ENCODE measurements around the gene PLXNC1.
"Not testable (repeated sequence)": the region's sequence is repeated elsewhere in the genome, so short reads cannot be mapped to it uniquely, and the experiment has no call there.

PLXNC1 gene

DNA sequence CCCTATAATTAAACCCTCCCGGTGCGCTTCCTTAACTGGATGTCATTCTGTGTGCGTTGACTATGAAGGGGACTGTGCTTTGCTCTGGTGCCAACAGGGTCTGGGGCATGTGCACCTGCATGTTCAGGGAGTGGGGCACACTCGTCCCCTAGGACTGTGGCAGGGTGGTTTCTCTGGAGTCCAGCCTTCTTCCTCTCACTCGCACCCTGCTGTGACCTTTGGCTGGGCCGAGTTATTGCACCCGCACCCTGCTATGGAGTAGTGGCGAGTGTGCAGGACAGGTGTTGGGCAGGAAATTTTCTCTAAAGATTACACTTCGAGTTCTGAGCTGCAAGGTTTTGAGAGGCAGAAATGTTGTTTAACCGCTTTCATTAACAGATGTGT lies 138.9 kb downstream of the PLXNC1 start:
- no peak for DNase-seq

DNA sequence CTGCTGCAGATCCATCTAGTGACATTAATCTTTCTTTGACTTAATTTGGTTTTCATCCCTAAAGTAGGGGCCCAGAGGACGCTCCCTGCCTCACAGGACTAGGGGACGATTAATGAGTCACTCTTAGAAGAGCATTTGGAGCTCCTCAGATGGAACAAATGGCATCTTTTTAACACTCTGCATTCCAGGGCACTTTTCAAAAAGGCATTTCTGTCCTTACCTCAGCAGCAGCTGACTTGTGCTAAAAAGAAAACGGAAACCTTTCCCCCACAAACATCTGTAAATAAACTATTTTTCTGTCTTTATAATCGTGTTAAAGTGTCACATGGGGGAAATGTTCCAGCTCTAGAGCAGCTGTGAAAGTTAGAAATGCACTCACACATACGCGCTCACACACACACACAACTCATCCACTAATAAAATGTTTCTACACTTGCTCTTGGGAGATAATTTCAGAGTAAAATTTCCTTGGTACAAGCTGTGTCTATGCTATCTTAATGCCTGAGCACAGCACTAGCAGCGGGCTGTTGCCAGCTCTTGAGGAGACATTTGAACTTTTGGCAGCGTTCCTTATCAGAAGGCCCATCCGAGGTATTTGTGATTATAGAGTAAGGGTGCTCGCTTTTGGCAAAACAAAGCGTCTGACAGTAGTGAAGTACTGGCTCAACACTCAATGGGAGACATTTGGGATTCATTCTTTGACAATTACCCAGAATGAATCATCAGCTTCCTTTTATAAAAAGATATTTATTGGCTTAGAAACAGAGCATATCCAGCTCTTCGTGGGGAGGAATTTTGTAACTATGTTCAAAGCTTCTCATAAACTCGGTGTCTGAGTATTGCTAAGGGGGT lies 141.3 kb downstream of the PLXNC1 start:
- DNase-seq = peak in 5 of 56 donors; percentile 12 to 17 (median 13)

DNA sequence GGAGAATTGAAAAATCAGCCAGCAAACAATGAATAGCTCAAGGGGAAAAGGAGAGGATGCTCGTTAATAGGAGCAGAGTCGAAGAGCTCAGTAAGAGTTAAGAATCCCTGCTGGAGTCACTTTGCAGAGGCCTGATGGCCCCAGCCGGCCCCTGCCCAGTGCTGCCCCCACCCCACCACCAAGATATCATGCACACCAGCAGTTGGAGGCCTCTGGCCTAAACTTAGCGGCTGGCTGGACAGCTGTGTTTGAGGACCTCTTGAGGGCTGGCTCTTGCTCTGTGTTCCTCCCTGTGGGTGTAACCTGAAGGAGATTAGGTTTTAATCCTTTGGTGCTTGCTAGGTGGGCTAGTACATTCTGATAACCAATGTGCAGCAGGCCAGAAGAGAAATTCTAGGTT lies 142.0 kb downstream of the PLXNC1 start:
- DNase-seq = no peak

DNA sequence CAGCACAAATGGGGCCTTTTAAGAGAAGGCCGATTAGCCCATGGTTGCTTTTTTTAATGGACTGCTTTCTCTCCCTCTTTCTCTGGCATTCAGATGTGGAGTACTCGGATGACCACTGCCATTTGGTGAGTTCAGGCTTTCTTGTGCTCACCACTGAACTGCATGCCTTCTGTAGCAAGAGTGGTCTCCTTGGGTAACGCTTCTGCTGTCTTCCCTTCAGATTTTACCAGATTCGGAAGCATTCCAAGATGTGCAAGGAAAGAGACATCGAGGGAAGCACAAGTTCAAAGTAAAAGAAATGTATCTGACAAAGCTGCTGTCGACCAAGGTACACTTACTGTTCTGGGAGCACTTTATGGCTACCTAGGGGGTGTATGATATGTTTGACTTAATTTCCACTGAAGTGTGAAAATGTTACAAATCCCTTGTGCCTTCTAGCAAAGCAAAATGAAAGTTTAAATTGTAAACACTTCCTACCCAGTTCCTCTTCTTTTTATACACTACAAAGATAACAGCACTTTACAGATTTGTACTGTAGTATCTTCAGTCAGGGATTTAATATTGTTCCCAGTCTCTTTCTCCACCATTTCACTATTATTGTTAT lies 148.8 kb downstream of the PLXNC1 start:
- no peak for DNase-seq

DNA sequence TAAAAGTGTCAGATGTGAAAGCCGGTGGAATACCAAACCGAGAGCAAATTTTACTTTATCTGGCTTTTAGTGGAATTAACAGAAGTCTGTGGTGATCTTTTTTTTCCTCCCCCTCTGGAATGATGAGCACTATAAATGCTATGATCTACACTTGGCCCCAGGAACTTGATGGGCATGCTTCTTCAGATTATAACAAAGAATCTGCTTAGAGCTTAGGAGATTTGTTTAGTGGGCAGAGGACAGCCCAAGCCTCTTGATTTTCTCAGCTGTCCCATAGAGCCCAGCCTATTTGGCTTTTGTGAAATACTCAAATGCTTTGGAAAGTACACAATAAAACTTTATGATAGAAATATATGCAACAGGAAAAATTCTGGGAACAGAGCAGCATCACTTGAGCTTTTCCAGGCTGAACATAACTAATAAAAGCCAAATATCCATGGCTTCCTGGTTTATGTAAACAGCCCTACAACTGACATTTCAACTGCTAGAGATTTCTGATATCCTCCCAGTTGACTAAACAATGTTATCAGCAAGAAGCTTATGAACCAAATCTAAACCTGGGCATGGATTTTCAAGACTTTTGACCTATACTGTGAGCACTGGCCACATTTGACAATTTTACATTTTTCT lies 149.6 kb downstream of the PLXNC1 start:
- DNase-seq = no peak

DNA sequence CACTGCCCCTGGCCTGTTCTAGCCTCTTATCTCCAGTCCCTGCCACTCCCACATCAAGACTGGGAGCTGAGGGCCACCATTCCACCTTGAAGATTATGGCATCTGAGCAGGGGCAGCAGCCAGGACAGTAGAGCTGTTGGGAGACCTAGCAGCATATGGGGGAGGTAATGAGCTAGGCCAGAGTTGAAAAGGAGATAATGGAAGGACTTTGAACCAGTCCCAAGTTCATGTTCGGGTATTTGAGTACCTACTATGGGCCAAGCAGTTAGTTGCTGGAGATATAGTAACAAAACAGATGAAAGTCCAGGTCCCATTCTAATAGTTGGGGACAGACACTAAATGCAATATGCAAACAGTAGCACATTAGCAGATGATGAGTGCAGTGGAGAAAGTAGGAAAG lies 151.5 kb downstream of the PLXNC1 start:
- no peak for DNase-seq

DNA sequence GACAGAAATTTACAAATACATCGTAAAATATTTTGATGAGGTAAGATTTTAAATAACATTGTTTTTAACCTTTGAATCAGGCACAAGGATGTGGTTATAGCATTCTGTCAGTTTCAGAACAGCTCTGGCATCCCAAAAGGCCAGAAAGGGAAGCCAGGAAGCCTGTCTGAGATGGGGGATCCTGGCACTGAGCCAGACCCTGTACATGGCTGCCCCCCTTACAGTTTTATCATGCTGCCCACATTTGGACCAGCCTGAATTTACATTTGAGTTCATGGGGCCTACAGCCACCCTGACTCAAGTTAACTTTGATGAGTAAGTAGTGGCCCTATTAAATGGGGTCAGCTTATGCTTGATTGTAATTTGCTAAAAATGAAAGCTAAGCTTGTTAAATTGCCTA lies 155.6 kb downstream of the PLXNC1 start:
- DNase-seq = no peak

DNA sequence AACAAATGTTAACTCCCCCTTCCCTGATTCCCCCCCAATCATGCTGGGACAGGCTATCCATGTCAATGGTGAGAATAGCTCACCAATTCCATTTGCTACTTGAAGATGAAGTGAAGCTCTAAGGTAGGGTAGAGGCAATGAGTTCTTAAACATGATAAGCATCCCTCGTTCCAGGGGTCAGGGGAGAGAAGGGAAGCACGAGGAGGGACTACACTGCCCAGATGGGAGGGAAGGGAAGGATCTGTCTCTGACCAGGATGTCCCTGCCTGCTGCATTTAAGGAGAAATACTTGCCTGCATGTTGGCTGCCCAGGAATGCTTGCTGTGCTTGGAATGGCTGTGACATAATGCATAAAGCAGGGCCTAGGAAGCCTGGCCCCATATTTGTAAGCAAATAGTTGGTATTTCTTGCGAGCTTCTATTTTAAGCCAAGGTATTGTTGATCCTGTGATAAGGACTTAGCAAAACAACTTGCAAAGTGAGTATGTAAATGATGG lies 156.2 kb downstream of the PLXNC1 start:
- no peak for DNase-seq

DNA sequence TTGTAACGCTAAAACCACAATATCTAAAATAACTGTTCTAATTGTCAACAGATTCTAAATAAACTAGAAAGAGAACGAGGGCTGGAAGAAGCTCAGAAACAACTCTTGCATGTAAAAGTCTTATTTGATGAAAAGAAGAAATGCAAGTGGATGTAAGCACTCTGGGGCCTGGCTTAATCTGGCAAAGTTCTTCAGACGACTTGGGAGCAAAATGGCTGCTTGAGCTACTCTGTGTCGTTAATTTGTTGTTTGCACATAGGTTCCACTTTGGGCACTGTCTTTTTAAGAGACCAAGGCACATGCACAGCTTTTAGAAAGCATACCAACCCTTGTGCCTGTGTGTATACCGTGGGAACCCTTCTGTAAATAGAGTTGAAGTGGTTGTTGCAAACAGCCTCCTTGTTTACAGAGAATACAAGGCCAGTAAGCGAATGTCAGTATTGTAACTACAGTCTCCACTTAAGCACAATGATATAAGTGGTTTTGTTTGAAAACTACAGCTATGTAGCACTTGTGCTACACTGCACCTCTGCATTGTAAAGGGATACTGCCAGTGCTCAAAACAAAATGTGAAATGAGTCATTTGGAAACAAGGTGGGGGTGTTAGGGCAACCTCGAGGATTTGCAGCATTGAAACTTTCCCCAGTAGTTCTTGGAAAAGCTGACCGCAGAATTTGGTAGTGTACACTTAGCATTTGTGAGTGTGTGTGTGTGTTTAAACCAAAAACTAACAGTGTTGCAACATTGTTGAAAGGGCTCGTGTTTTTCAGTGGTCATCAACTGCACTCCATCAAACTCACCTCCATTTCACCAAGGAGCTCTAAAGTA lies 157.0 kb downstream of the PLXNC1 start:
- DNase-seq = no peak

DNA sequence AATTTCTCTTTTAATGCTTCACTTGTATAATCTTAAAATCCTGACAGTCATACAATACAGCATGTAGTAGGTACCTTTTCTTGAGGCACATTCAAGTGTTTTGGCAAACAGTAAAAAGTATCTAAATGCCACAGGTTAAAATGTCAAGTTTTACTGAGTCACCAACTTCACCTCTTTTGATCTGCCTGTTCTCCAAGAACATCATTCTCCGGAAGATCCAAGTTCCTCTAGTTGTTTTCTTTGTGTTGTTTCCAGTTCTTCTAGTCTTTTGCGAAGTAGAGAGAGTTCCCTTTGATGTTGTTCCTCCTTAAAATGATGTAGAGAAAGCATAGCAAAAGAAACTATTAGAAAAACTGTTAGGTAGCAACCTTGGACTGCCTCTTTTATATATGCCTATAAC lies 160.2 kb downstream of the PLXNC1 start:
- no peak for DNase-seq

DNA sequence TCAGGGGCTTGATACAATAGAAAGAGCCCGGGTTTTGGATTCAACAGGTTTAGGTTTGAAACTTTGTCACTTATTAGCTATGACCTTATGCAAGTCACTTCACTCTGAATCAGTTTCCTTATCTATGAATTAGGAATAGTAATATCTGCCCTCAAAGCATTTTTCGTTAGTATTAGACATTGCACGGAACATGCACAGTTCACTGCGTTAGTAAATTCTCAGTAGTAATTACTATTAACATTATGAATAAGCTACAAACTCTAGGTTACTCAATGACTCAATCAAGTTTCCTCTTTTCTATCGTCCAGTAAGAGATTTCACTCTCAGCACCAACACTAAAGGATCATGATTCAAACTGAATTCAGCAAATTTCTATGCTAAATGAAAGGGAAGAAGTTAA lies 161.0 kb downstream of the PLXNC1 start:
- no peak for DNase-seq

DNA sequence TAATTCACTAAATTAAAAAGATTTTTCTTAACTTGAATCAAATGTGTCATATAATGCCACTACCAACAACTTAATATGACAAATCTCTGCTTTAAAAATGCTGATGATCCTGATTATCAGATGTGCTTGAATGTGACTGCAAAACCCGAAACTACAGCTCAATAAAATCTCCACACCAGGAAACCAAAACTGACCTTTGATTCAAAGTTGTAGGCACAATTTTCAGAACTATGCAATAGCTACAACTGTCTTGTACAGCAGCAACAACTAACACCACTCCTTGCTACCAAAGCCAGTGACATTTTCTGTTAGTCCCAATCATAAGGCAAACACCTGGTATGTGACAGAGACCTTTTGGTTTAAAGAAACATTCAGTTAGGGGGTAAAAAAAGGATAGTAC lies 164.0 kb downstream of the PLXNC1 start:
- DNase-seq = no peak

DNA sequence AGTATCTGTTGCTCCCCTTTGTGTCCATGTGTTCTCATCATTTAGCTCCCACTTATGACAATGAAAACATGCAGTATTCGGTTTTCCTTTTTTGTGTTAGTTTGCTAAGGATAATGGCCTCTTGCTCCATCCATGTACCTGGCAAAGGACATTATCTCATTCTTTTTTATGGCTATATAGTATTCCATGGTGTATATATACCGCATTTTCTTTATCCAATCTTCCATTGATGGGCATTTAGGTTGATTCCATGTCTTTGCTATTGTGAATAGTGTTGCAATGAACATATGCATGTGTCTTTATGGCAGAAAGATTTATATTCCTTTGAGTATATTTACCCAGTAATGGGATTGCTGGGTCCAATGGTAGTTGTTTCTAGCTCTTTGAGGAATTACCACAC lies 168.2 kb downstream of the PLXNC1 start:
- DNase-seq = not testable (repeated sequence)

DNA sequence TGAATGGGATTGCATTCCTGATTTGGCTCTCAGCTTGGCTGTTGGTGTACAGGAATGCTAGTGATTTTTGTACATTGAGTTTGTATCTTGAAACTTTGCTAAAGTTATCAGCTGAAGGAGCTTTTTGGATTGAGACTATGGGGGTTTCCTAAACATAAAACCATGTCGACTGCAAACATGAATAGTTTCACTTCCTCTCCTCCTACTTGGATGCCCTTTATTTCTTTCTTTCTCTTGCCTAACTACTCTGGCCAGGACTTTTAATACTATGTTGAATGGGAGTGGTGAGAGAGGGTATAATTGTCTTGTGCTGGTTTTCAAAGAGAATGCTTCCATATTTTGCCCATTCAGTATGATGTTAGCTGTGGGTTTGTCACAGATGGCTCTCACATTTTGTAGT lies 169.8 kb downstream of the PLXNC1 start:
- no peak for DNase-seq

DNA sequence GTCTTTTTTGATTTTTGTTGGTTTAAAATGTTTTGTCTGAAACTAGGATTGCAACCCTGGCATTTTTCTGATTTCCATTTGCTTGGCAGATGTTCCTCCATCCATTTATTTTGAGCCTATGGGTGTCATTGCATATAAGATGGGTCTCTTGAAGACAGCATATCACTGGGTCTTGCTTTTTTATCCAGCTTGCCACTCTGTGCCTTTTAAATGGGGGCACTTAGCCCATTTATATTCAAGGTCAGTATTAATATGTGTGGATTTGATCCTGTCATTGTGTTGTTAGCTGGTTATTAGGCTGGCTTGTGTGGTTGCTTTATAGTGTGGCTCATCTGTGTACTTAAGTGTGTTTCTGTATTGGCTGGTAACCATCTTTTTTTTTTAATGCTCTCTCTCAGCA lies 171.7 kb downstream of the PLXNC1 start:
- no peak for DNase-seq

DNA sequence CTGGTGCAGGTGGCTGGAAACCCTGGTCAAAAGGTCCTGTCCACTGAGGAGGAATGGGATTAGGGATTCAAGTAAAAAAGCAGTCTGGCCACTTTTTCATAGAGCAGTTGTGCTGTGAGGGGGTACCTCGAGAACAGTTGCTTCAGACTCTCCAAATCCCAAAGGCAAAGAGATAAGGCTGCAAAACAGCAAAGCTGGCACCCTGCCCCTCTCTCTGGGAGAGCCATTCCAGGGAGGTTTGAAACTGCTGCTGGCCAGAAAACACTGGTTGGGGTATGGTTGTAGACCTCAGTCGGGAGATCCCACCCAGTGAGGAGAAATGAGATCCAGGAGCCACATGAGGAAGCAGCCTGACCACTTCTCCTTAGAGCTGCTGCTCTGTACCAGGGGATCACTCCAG lies 174.0 kb downstream of the PLXNC1 start:
- DNase-seq = no peak

DNA sequence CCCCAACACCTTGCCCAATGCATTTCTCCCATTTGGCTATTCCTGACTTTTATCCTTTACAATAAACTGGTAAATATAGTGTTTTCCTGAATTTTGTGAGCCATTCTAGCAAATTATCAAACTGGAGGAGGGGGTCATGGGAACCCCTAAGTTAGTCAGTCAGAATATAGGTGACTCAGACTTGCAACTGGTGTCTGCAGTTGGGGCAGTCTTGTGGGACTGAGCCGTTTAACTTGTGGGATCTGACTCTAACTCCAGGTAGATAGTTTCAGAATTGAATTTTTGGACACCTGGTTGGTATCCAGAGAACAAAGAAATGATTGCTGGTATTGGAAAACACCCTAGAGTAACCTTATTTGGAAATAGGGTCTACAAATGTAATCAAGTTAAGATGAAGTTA lies 177.9 kb downstream of the PLXNC1 start:
- DNase-seq = no peak

DNA sequence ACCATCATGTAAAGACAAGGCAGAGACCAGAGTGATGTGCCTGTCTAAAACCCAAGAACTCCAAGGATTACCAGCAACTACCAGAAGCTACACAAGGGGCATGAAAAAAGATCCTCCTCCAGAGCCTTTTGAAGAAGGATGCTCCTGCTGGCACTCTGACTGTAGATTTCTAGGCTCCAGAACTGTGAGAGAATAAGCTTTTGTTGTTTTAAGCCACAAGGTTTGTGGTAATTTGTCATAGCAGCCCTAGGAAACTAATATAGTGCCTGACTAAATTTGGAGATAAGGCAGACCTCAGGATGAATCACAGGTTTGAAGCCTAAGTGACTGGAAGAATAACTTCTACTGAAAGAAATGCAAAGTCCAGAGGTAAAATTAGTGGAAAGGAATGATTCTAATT lies 178.3 kb downstream of the PLXNC1 start:
- DNase-seq = no peak

DNA sequence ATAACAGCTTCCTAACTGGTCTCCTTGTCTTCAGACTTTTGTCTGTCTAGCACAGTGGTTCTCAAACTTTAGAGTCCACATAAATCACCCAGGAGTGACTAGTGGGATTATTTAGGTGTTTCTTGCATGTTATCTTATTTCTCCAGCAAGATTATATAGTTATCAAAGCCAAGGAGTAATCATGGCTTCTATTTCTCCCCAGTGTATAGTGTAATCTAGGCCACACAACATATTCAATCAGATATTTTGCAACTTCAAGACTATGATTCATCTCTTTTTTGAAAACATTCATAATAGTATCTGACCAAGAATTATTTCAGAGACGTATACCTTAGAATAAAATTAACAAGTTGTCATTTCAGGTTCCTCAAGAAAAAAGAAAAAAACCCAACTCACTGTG lies 179.4 kb downstream of the PLXNC1 start:
- DNase-seq = no peak

DNA sequence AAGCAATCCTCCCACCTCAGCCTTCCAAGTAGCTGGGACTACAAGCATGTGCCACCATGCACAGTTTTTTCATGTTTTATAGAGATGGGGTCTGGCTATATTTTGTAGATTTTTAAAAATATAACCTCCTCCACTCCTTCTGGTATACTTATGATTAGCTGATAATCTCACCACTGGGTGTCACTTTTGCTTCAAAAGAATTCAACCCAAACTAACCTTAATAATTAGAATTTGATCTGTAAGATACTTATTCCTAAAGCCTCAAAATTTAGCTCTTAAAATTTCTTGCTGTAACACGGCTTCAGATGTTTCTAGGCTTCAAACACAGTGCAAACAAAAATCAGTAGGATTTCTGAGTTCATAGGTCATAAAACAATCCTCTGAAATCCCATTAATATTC lies 181.0 kb downstream of the PLXNC1 start:
- no peak for DNase-seq

DNA sequence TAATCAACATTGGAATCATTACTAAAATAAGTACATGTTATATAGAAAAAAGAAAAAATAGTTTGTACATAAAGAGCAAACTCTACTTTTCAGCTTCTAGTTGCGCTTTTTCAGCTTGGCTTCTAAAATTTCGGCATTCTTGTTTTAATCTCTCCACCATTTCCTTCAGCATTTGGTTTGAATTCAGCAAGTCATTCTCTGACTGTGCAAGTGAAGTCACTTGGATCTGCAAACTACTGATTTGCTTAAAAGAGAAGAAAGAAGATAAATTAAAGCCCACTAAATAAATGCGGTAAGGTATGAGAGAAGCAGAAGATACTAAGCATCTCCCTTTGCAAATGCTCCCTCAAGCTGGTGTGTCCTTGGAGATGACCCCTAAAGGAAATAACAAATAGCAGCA lies 185.0 kb downstream of the PLXNC1 start:
- no peak for DNase-seq
